H9 (cell line): ENCODE data around the gene RS1. TPM values are rescaled to one million over a fixed set of nuclear protein-coding genes. Genes with fewer than 3 reads are reported as not detected.

Experiments used
- DNase-seq: peaks from one replicate; pipeline ENCODE4 v3.0.0-alpha.2; 2017
- H2AFZ ChIP-seq: one replicate; pipeline ENCODE4 v1.6.1; 2013; ENCODE audit warnings: mild to moderate bottlenecking, low read length, control low read depth, moderate library complexity
- H2AK5ac ChIP-seq: 2 replicates; pipeline ENCODE4 v1.6.1; 2013; ENCODE audit warnings: low read length, control low read depth, mixed read lengths; ENCODE audit not compliant: insufficient read length
- H2BK120ac ChIP-seq: one replicate; pipeline ENCODE4 v1.6.1; 2013; ENCODE audit warnings: low read depth, mild to moderate bottlenecking, low read length, control low read depth, inconsistent platforms; ENCODE audit not compliant: poor library complexity, severe bottlenecking
- H2BK12ac ChIP-seq: 2 replicates; pipeline ENCODE4 v1.6.1; 2013; ENCODE audit warnings: low read length, control low read depth, mixed read lengths, low read depth; ENCODE audit not compliant: insufficient read length
- H2BK15ac ChIP-seq: 2 replicates; pipeline ENCODE4 v1.6.1; 2013; ENCODE audit warnings: low read depth, low read length, control low read depth
- H2BK20ac ChIP-seq: one replicate; pipeline ENCODE4 v1.6.1; 2013; ENCODE audit warnings: low read depth, mild to moderate bottlenecking, low read length, control low read depth, inconsistent platforms; ENCODE audit not compliant: poor library complexity, severe bottlenecking
- H2BK5ac ChIP-seq: 2 replicates; pipeline ENCODE4 v1.6.1; 2013; ENCODE audit warnings: low read length, control low read depth, mixed read lengths; ENCODE audit not compliant: insufficient read length
- H3K14ac ChIP-seq: 2 replicates; pipeline ENCODE4 v1.6.1; 2013; ENCODE audit warnings: low read length, control low read depth; ENCODE audit not compliant: insufficient read depth
- H3K18ac ChIP-seq: 2 replicates; pipeline ENCODE4 v1.6.1; 2013; ENCODE audit warnings: low read depth, mild to moderate bottlenecking, mixed read lengths, low read length, control low read depth; ENCODE audit not compliant: insufficient read length
- H3K23ac ChIP-seq: 2 replicates; pipeline ENCODE4 v1.6.1; 2013; ENCODE audit warnings: low read length, control low read depth, mixed read lengths, low read depth; ENCODE audit not compliant: insufficient read length
- H3K23me2 ChIP-seq: 2 replicates; pipeline ENCODE4 v1.6.1; 2013; ENCODE audit warnings: low read depth, mild to moderate bottlenecking, mixed read lengths, low read length, control low read depth; ENCODE audit not compliant: insufficient read length, poor library complexity, severe bottlenecking
- H3K27ac ChIP-seq: 2 replicates; pipeline ENCODE4 v1.5.1; 2013; ENCODE audit warnings: low read length, control low read depth, mixed read lengths, low read depth; ENCODE audit not compliant: insufficient read length
- H3K27me3 ChIP-seq: 2 replicates; pipeline ENCODE4 v1.6.1; 2013; ENCODE audit warnings: low read length, control low read depth, inconsistent platforms; ENCODE audit not compliant: insufficient read depth
- H3K4ac ChIP-seq: 2 replicates; pipeline ENCODE4 v1.6.1; 2013; ENCODE audit warnings: low read depth, mild to moderate bottlenecking, control low read depth, inconsistent platforms, low read length, moderate library complexity
- H3K4me1 ChIP-seq: 2 replicates; pipeline ENCODE4 v1.6.1; 2013; ENCODE audit warnings: low read length, control low read depth, inconsistent platforms; ENCODE audit not compliant: insufficient read depth
- H3K4me2 ChIP-seq: 2 replicates; pipeline ENCODE4 v1.6.1; 2013; ENCODE audit warnings: low read length, control low read depth, mixed read lengths; ENCODE audit not compliant: insufficient read length, insufficient read depth
- H3K56ac ChIP-seq: 2 replicates; pipeline ENCODE4 v1.6.1; 2013; ENCODE audit warnings: low read depth, mild to moderate bottlenecking, mixed read lengths, low read length, control low read depth; ENCODE audit not compliant: insufficient read length
- H3K79me1 ChIP-seq: 2 replicates; pipeline ENCODE4 v1.6.1; 2013; ENCODE audit warnings: low read depth, mild to moderate bottlenecking, moderate library complexity, low read length, control low read depth, inconsistent platforms; ENCODE audit not compliant: insufficient read depth, poor library complexity, severe bottlenecking
- H3K79me2 ChIP-seq: 2 replicates; pipeline ENCODE4 v1.6.1; 2013; ENCODE audit warnings: low read length, control low read depth, inconsistent platforms; ENCODE audit not compliant: insufficient read depth
- H3K9ac ChIP-seq: 2 replicates; pipeline ENCODE4 v1.6.1; 2013; ENCODE audit warnings: low read length, control low read depth, mixed read lengths; ENCODE audit not compliant: insufficient read length; ENCODE audit errors: extremely low read depth
- H3K9me3 ChIP-seq: one replicate; pipeline ENCODE4 v1.6.1; 2013; ENCODE audit warnings: low read depth, low read length, inconsistent platforms; ENCODE audit not compliant: control insufficient read depth
- H3T11ph ChIP-seq: one replicate; pipeline ENCODE4 v1.6.1; 2013; ENCODE audit warnings: mild to moderate bottlenecking, low read length, control low read depth, inconsistent platforms
- H4K20me1 ChIP-seq: one replicate; pipeline ENCODE4 v1.6.1; 2013; ENCODE audit not compliant: control insufficient read depth, insufficient read length, insufficient read depth
- H4K5ac ChIP-seq: 2 replicates; pipeline ENCODE4 v1.6.1; 2013; ENCODE audit warnings: low read depth, mild to moderate bottlenecking, mixed read lengths, low read length, control low read depth; ENCODE audit not compliant: insufficient read length
- H4K8ac ChIP-seq: replicated peaks from 2 replicates; pipeline ENCODE4 v1.6.1; 2013; ENCODE audit warnings: low read length, control low read depth, mixed read lengths, low read depth; ENCODE audit not compliant: insufficient read length
- H4K91ac ChIP-seq: 2 replicates; pipeline ENCODE4 v1.6.1; 2013; ENCODE audit warnings: low read depth, mild to moderate bottlenecking, moderate library complexity, mixed read lengths, low read length, control low read depth; ENCODE audit not compliant: insufficient read length
- H3K27ac Mint-ChIP-seq, 3 experiments: 2 replicates in 2 of 3; 3 replicates in 1 of 3; pipeline ENCODE4 v1.8.0; 2020 to 2021; ENCODE audit warnings: mixed read lengths in 3 of 3, mild to moderate bottlenecking in 1 of 3, moderate library complexity in 1 of 3
- H3K27me3 Mint-ChIP-seq: 2 replicates; pipeline ENCODE4 v1.8.0; 2021; ENCODE audit warnings: low read depth, mild to moderate bottlenecking, moderate library complexity, mixed read lengths
- H3K36me3 Mint-ChIP-seq, 3 experiments: 2 replicates in 2 of 3; 3 replicates in 1 of 3; pipeline ENCODE4 v1.8.0; 2020 to 2021; ENCODE audit warnings: low read depth in 3 of 3, mixed read lengths in 3 of 3; ENCODE audit not compliant: insufficient read depth in 1 of 3
- H3K4me1 Mint-ChIP-seq, 2 experiments: 2 replicates each; pipeline ENCODE4 v1.8.0; 2020; ENCODE audit warnings: mixed read lengths in 2 of 2
- H3K4me3 Mint-ChIP-seq, 2 experiments: 2 replicates in 1 of 2; 3 replicates in 1 of 2; pipeline ENCODE4 v1.8.0; 2020 to 2021; ENCODE audit warnings: mild to moderate bottlenecking in 2 of 2, mixed read lengths in 2 of 2, moderate library complexity in 1 of 2
- H3K9me3 Mint-ChIP-seq, 2 experiments: 2 replicates in 1 of 2; 3 replicates in 1 of 2; pipeline ENCODE4 v1.8.0; 2020; ENCODE audit warnings: mild to moderate bottlenecking in 2 of 2, mixed read lengths in 2 of 2, moderate library complexity in 1 of 2
- WGBS: extraction: QIAGEN DNeasy Blood & Tissue Kit; methylation state at CpG from one replicate; pipeline ENCODE4 v1.1.7; 2013; ENCODE audit warnings: missing lambda C conversion rate, low lambda C conversion rate, mixed read lengths; ENCODE audit not compliant: insufficient read length; ENCODE audit errors: extremely low coverage; 5-methylcytosine and 5-hydroxymethylcytosine counted together
- total RNA-seq: library from RNA; stranded (reverse); gene quantifications from 2 replicates; pipeline ENCODE4 v1.2.1, GENCODE V29; 2021
- TF ChIP-seq, protein P1 (sequence below): fragments of 200-600 bp; sonication (generic); conservative IDR thresholded peaks from 3 replicates; pipeline ENCODE4 v1.8.0; 2021; ENCODE audit warnings: antibody characterized with exemption, mild to moderate bottlenecking

Gene RS1
- total RNA-seq, 1 experiment from 2014 or later, result not detected

DNA sequence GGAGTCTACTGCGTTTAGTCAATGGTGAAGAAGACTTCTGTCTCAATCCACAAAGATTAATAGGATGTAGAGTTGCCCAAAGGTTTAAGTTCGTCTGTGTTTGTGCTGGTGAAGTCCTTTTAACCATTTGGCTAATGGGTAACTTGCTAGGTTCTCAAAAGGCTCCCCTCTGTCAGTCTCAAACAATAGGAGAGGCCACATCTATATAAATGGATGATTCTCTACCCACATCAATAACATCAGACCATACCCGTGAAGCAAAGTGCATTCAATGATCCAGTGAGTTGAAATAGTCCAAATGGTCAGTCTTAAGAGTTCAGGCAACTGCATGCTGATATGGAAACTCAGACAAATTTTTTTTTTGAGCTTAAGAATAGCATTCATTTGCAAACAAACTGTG is 28.1 kb downstream of the RS1 start:
- Histone ChIP-seq H3K27me3 (no peaks in the 10 kb centered on the region), H4K20me1 (no peaks in the 10 kb centered on the region), H3K4me1 (no peaks in the 10 kb centered on the region; the same call in 1 of the 2 replicates), H2BK12ac (no peak overlapping the region), H3K56ac (no peak overlapping the region), H2BK5ac (no peak overlapping the region), H3K4ac (no peak overlapping the region), H3K18ac (no peak overlapping the region), H3K9ac (no peak overlapping the region), H3K23me2 (no peaks in the 10 kb centered on the region), H3K79me1 (no peaks in the 10 kb centered on the region), H3K79me2 (no peaks in the 10 kb centered on the region), H2BK20ac (no peak overlapping the region), H3K14ac (no peak overlapping the region), H3T11ph (no peak overlapping the region), H3K27ac (no peak overlapping the region), H2AFZ (no peak overlapping the region), H4K5ac (no peak overlapping the region), H4K91ac (no peak overlapping the region), H2AK5ac (no peak overlapping the region), H3K4me2 (no peak overlapping the region), H2BK120ac (no peak overlapping the region), H3K23ac (no peak overlapping the region), H2BK15ac (no peak overlapping the region), H3K9me3 (peaks cover 31% of the 10 kb centered on the region), H4K8ac (no peak overlapping the region)
- no peak overlapping the region for H3K4me3 Mint-ChIP-seq
- peaks cover 0 to 7% (median 7%) of the 10 kb centered on the region in 3 experiments; a peak in 6 of 7 replicates for H3K36me3 Mint-ChIP-seq
- peaks cover 4 to 11% of the 10 kb centered on the region in 2 experiments; a peak in 2 of 4 replicates for H3K4me1 Mint-ChIP-seq
- TF ChIP-seq, protein P1, sequence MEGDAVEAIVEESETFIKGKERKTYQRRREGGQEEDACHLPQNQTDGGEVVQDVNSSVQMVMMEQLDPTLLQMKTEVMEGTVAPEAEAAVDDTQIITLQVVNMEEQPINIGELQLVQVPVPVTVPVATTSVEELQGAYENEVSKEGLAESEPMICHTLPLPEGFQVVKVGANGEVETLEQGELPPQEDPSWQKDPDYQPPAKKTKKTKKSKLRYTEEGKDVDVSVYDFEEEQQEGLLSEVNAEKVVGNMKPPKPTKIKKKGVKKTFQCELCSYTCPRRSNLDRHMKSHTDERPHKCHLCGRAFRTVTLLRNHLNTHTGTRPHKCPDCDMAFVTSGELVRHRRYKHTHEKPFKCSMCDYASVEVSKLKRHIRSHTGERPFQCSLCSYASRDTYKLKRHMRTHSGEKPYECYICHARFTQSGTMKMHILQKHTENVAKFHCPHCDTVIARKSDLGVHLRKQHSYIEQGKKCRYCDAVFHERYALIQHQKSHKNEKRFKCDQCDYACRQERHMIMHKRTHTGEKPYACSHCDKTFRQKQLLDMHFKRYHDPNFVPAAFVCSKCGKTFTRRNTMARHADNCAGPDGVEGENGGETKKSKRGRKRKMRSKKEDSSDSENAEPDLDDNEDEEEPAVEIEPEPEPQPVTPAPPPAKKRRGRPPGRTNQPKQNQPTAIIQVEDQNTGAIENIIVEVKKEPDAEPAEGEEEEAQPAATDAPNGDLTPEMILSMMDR, result no peak
- WGBS, result no CpG with 5 or more reads among the region's 3 CpGs
- no peak for DNase-seq
- no peak overlapping the region for H3K27ac Mint-ChIP-seq
- H3K9me3 Mint-ChIP-seq, result peaks cover 76 to 78% of the 10 kb centered on the region in 2 experiments
- H3K27me3 Mint-ChIP-seq, result peaks cover 6% of the 10 kb centered on the region
